Mesenteric fat pad (tissue), 1 donor: ENCODE results near the gene ASZ1. TPM values are rescaled to one million over a fixed set of nuclear protein-coding genes. Genes with fewer than 3 reads are reported as not detected.

Source experiments
- DNase-seq: peaks from one replicate; pipeline ENCODE4 v3.0.0-alpha.2; 2020; ENCODE audit warnings: low spot score
- total RNA-seq: library from RNA; stranded (reverse); fragmentation: NEBNext Ultra II Directional; extraction: Animal tissue kit (Norgen Biotek cat#: 25700); gene quantifications from one replicate; pipeline ENCODE4 v1.2.1, GENCODE V29; 2021
- donor health status: DM: yes; HTN: yes; CAD: no.

The ASZ1 gene
- total RNA-seq, 1 donor from 2014 or later, result not detected

GRCh38 chr7:117347962-117348672 is 79.2 kb downstream of the ASZ1 start:
- DNase-seq, result no peak

DNA sequence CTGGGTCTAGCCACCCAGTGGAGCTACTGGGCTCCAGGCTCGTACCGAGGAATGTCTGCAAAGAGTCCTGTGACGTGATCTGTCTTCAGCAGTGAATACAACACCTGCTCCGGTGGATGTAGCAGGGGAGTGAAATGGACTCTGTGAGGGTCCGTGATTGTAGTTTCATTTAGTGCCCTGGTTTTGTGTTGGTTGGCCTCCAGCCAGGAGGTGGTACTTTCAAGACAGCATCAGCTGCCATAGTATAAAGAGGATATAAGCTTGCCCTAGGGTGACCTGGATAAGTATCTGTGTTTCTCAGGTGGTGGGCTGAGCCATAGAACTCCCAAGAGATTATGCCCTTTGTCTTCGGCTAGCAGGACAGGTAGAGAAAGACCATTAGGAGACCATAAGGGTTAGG is 79.8 kb downstream of the ASZ1 start:
- DNase-seq, result no peak

DNA sequence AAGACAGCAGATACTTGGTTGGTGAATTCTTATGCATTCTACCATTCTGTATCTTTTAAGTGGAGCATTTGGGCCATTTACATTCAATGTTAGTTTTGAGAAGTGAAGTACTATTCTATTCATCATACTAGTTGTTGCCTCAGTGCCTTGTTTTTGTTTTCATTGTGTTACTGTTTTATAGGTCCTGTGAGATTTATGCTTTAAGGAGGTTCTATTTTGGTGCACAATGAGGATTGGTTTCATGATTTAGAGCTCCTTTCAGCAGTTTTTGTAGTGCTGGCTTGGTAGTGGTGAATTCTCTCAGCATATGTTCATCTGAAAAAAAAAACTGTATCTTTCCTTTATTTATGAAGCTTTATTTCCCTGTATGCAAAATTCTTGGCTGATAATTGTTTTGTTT is 81.1 kb downstream of the ASZ1 start:
- DNase-seq, result no peak

DNA sequence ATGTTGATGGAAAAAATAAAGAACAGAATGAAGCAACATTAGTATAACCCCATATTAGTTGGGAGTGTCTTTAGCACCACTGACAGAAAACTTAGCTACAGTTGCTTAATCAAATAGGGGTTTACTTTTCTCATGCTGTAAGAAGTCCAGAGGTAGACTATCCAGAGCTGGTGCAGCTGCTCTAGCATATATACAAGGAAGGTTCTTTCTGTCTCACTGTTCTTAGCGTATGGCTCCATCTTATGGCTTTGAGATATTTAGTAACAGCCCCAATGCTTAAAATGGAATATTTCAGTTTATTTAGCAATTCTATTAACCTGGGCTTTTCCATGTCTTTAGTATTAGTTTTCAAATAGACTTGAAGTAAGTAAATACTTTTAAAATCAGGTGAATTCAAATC is 89.3 kb downstream of the ASZ1 start:
- DNase-seq, result no peak

GRCh38 chr7:117333168-117333567 is 94.1 kb downstream of the ASZ1 start:
- no peak for DNase-seq

GRCh38 chr7:117332031-117332430 is 95.3 kb downstream of the ASZ1 start:
- no peak for DNase-seq

DNA sequence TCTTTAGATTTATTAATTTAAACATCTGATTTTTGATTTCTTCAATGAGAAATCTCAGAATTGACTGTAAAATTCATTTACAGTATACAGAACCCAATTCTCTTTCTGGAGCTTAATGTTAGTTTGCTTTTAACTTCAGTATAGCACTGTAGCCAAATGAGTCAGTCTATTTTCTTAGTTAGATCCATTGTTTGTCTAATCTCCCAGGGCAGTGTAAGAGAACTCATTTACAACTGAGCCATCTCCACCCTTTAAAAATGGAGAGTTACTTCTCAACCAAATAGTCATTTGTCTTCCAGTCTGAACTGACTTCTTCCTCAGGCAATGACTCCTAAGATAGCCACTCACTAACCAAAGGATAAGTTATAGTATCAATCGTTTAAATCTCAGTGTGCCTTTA is 101.5 kb downstream of the ASZ1 start:
- no peak for DNase-seq

- no peak for DNase-seq
Measured at GRCh38 chr7:117324960-117325359, 102.3 kb downstream of the ASZ1 start.

- DNase-seq, result peak; percentile 90
Measured at GRCh38 chr7:117323851-117324711, 103.2 kb downstream of the ASZ1 start.

GRCh38 chr7:117323305-117323850 is 103.9 kb downstream of the ASZ1 start:
- DNase-seq, result no peak

- DNase-seq, result no peak
Measured at GRCh38 chr7:117322741-117323304, 104.5 kb downstream of the ASZ1 start, which contains the start of gene WNT2. Gene WNT2, minus strand, starts transcription at chr7:117323058. Its CDS starts 69 bp downstream, at chr7:117322989.

DNA sequence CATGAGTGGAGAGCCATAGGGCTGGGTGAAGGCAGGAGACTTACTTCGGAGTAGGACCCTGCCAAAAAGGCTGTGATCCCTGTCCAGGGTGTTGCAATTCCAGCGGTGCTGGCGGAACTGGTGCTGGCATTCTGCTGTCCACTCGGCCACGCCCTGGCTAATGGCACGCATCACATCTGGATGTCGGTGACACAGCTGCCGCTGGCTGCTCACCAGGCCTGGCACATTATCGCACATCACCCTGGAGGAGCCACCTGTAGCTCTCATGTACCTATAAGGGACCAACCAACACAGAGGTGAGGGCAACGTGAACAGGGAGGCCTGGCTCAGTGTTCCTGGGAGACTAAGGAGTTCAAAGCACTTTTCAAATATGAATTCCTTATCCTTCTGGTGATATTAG is 106.8 kb downstream of the ASZ1 start:
- DNase-seq, result no peak

GRCh38 chr7:117319181-117319580 is 108.1 kb downstream of the ASZ1 start:
- no peak for DNase-seq

GRCh38 chr7:117313582-117313981 is 113.7 kb downstream of the ASZ1 start:
- DNase-seq, result no peak

Other genes starting within 250 kb of the ASZ1 start
- 0.45 TPM for gene WNT2, start 104.4 kb downstream of the ASZ1 start, total RNA-seq
- 0.22 TPM for gene CFTR, start 52.5 kb upstream of the ASZ1 start, total RNA-seq